ENCODE data around the gene PYCR2. TPM values are rescaled to one million over a fixed set of nuclear protein-coding genes. Genes with fewer than 3 reads are reported as not detected.

PYCR2 gene
- total and polyA plus RNA-seq, 2 of the 8 experiments (the other 6 are each of a cell fraction or from before 2014, with no cell fraction given): 79.3 to 84.6 TPM

- peak overlapping the region; percentile 83 for H4K91ac ChIP-seq (replicated peaks; ENCODE audit: insufficient read length, low read length)
- H3K27me3 ChIP-seq (replicated peaks in 1 of 4; ENCODE audit: control insufficient read depth in 3 of 4, extremely low read depth in 1 of 4, insufficient read depth in 3 of 4, low read length in 3 of 4): no peaks in the 10 kb centered on the region
- H3K79me1 ChIP-seq (ENCODE audit: low read depth, low read length): no peaks in the 10 kb centered on the region
- no peaks in the 10 kb centered on the region for H3K79me2 ChIP-seq (ENCODE audit: control insufficient read depth in 1 of 2, insufficient read depth in 2 of 2, low read length in 2 of 2)
- no peak overlapping the region for H3K9ac ChIP-seq (replicated peaks in 1 of 4; ENCODE audit: extremely low read depth in 1 of 4, low read depth in 3 of 4, low read length in 3 of 4)
- H2AFZ ChIP-seq (ENCODE audit: low read length): no peak overlapping the region
- no peak overlapping the region for H3K27ac ChIP-seq (ENCODE audit: low read depth, low read length)
- peak overlapping the region; percentile 76 for H2BK20ac ChIP-seq (ENCODE audit: low read length)
- H2BK120ac ChIP-seq (replicated peaks; ENCODE audit: low read depth, low read length): no peak overlapping the region
- FAIRE-seq (no peak), DNase-seq (ENCODE audit: low read depth in 1 of 2, low spot score in 2 of 2) (no peak)
- WGBS, 2 experiments (ENCODE audit: extremely low coverage in 1 of 2, insufficient coverage in 1 of 2, insufficient read length in 1 of 2, insufficient replicate concordance in 2 of 2, low coverage in 1 of 2, low lambda C conversion rate in 2 of 2, missing lambda C conversion rate in 1 of 2): 79% methylated on average over 7 of the region's 7 CpGs; no CpG with 5 or more reads in 1 of the 2 experiments
- H4K20me1 ChIP-seq (replicated peaks in 1 of 2; ENCODE audit: control insufficient read depth in 1 of 2, insufficient read depth in 2 of 2, low read length in 2 of 2): no peaks in the 10 kb centered on the region
- no peak overlapping the region; the same call in 1 of the 2 replicates for H3K18ac ChIP-seq (ENCODE audit: extremely low read depth, low read length)
- H3K56ac ChIP-seq (replicated peaks; ENCODE audit: insufficient read length, low read depth, low read length): no peak overlapping the region
- POLR2A ChIA-PET (ENCODE audit: partially characterized antibody): interaction anchor here (0.6 to 5.2 kb wide), 8 partner anchors 8 to 119 kb away, joined by 3 to 63 read pairs (median 3); partner anchors contain the start of genes EPHX1, LEFTY1 and TMEM63A
- CTCF ChIA-PET (ENCODE audit: partially characterized antibody): interaction anchor here (1.0 to 18.7 kb wide), 6 partner anchors 9 to 66 kb away, joined by 3 to 406 read pairs (median 6); partner anchors contain the start of genes LEFTY1 and TMEM63A
- H3K9me3 ChIP-seq (ENCODE audit: insufficient read depth in 2 of 2, low read depth in 1 of 2, low read length in 1 of 2): no peaks in the 10 kb centered on the region
- H3K4me1 ChIP-seq (replicated peaks in 1 of 4; ENCODE audit: control insufficient read depth in 3 of 4, insufficient read depth in 4 of 4, low read length in 3 of 4): peaks cover 0 to 21% (median 19%) of the 10 kb centered on the region in 4 experiments; a peak in 6 of 7 replicates
- H4K5ac ChIP-seq (ENCODE audit: insufficient read length, low read depth, low read length): no peak overlapping the region
- TF ChIP-seq CREB1 (IDR thresholded peaks at IDR 0.05): no peak
- no peak for TF ChIP-seq CBX8 (IDR thresholded peaks at IDR 0.05; ENCODE audit: borderline replicate concordance, low read depth, low read length)
- no peak for TF ChIP-seq CTBP2 (IDR thresholded peaks at IDR 0.05; ENCODE audit: borderline replicate concordance, insufficient read depth, insufficient read length, low read length)
- no peak for TF ChIP-seq SIN3A (conservative IDR thresholded peaks at IDR 0.05 in 1 of 2, IDR thresholded peaks at IDR 0.05 in 1 of 2; ENCODE audit: low read depth in 1 of 2, low read length in 2 of 2)
- TF ChIP-seq POLR2AphosphoS5 (IDR thresholded peaks at IDR 0.05; ENCODE audit: low read depth, low read length): no peak
- H3K4me3 ChIP-seq (ENCODE audit: extremely low read depth in 1 of 4, insufficient read depth in 2 of 4, low read depth in 3 of 4, low read length in 4 of 4): no peak overlapping the region
- H3K23ac ChIP-seq (ENCODE audit: insufficient read length): no peak overlapping the region
- no peaks in the 10 kb centered on the region for H3K23me2 ChIP-seq (ENCODE audit: low read depth, low read length)
- H3K14ac ChIP-seq (ENCODE audit: insufficient read length): no peak overlapping the region
- peak overlapping the region; percentile 70 for H2BK12ac ChIP-seq (ENCODE audit: low read depth, low read length)
- H3K36me3 ChIP-seq (ENCODE audit: control insufficient read depth in 2 of 4, insufficient read depth in 4 of 4, low read length in 3 of 4): no peaks in the 10 kb centered on the region
- H2BK15ac ChIP-seq (ENCODE audit: low read length): 0 out of 2 replicates have a peak overlapping the region, but pooled peaks have one; percentile 47
- H3K4ac ChIP-seq (replicated peaks; ENCODE audit: insufficient read length, low read depth, low read length): no peak overlapping the region
- H2AK5ac ChIP-seq (ENCODE audit: low read depth, low read length): peak overlapping the region; percentile 67; the same call in 1 of the 2 replicates
- H4K8ac ChIP-seq (ENCODE audit: extremely low read depth, insufficient read depth, low read length): no peak overlapping the region; the same call in 1 of the 2 replicates
- H3K4me2 ChIP-seq (ENCODE audit: insufficient read depth in 1 of 2, low read depth in 2 of 2, low read length in 2 of 2): no peak overlapping the region; a peak in 1 of 4 replicates
- peak overlapping the region; percentile 67; the same call in 1 of the 2 replicates for H2BK5ac ChIP-seq (ENCODE audit: low read depth, low read length)
Observed at GRCh38 chr1:225896937-225897549, 27.0 kb downstream of the PYCR2 start.
